ENCODE data around the gene HINT3. TPM values are rescaled to one million over a fixed set of nuclear protein-coding genes. Genes with fewer than 3 reads are reported as not detected.

Gene HINT3
- total RNA-seq, 1 donor from 2014 or later, result 12.3 TPM

DNA sequence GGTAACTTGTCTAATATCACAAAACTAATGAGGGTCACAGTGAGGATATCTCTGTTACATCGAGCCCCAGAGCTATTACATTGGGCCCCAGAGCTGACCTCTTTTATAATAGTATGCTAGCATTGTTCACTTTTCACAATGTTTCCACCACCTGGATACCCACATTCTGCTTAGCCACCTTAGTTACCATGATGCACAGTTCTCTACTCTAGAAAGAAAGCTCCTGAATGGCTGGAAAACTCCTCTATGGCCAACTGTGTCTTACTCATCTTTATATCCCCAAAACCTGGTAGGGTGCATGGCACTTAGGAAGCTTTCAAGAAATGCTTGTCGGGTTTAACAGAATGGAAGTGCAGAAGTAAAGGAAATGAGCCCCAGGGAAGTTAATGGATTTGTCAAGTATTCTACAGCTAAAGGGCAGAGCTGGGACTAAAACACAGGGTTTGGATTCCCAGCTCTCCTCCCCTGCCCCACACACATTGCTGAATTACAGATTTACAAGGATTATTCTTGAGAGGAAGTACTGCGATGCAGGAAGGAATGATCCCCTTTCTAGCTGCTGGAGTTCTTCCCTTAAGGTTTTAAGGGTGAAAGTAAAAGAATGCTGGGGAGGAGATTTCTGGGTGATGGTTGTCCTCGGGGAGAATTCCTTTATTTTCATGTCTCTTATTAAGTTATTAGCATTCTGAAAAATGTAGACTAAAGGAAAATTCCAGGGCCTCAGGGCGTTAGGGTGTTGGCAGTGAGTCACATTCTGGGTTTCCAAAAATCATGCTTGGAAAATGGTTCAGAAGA, 16.1 kb upstream of the HINT3 start:
- Mint-ChIP-seq H3K36me3 (ENCODE audit: low read depth, unreplicated experiment) (no peaks in the 10 kb centered on the region), H3K27ac (ENCODE audit: unreplicated experiment) (no peak overlapping the region), H3K4me3 (ENCODE audit: unreplicated experiment) (no peak overlapping the region), H3K4me1 (ENCODE audit: unreplicated experiment) (peaks cover 43% of the 10 kb centered on the region), H3K27me3 (ENCODE audit: unreplicated experiment) (no peaks in the 10 kb centered on the region), H3K9me3 (ENCODE audit: unreplicated experiment) (no peaks in the 10 kb centered on the region)
- no peak for DNase-seq (ENCODE audit: low spot score)
- no peak for TF ChIP-seq CTCF (IDR thresholded peaks at IDR 0.05; ENCODE audit: unreplicated experiment)

DNA sequence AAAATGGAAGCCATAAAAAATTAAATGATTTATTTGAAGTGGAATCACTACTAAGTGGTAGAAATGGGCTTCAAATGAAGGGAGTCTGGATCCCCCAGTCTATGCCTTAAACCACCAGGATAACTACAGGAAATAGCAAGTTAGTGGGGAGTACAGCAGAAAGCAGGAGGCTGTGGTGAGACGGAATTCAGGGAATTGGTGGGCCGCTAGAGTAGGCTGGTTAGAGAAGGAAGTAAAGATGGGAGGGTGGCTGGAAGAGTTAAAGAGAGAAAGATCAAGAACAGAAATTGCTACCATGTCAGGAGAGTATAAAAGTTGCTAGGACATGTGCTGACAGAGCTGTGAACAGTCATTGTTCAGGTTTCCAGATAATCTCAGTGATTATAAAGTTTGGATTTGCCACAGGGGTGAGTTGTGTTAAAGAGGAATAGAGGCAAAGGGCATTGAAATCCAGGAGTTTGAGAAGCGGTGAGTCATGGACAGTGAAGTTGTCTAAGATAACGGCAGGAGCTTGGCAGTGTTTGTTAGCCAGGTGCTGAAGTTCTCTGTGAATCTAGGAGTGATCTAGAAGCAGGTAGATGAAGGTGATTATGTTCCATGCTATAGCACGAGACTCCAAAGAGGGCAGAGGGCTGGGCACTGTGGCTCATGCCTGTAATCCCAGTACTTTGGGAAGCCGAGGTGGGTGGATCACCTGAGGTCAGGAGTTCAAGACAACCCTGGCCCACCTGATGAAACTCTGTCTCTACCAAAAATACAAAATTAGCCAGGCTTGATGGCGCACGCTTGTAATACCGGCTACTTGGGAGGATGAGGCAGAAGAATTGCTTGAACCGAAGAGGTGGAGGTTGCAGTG, 13.7 kb upstream of the HINT3 start:
- DNase-seq (ENCODE audit: low spot score), result no peak
- no peak overlapping the region for H3K4me3 Mint-ChIP-seq (ENCODE audit: unreplicated experiment)
- H3K9me3 Mint-ChIP-seq (ENCODE audit: unreplicated experiment), result no peaks in the 10 kb centered on the region
- no peaks in the 10 kb centered on the region for H3K36me3 Mint-ChIP-seq (ENCODE audit: low read depth, unreplicated experiment)
- peaks cover 52% of the 10 kb centered on the region for H3K4me1 Mint-ChIP-seq (ENCODE audit: unreplicated experiment)
- no peaks in the 10 kb centered on the region for H3K27me3 Mint-ChIP-seq (ENCODE audit: unreplicated experiment)
- no peak for TF ChIP-seq CTCF (IDR thresholded peaks at IDR 0.05; ENCODE audit: unreplicated experiment)
- H3K27ac Mint-ChIP-seq (ENCODE audit: unreplicated experiment), result peak overlapping the region; percentile 20

DNA sequence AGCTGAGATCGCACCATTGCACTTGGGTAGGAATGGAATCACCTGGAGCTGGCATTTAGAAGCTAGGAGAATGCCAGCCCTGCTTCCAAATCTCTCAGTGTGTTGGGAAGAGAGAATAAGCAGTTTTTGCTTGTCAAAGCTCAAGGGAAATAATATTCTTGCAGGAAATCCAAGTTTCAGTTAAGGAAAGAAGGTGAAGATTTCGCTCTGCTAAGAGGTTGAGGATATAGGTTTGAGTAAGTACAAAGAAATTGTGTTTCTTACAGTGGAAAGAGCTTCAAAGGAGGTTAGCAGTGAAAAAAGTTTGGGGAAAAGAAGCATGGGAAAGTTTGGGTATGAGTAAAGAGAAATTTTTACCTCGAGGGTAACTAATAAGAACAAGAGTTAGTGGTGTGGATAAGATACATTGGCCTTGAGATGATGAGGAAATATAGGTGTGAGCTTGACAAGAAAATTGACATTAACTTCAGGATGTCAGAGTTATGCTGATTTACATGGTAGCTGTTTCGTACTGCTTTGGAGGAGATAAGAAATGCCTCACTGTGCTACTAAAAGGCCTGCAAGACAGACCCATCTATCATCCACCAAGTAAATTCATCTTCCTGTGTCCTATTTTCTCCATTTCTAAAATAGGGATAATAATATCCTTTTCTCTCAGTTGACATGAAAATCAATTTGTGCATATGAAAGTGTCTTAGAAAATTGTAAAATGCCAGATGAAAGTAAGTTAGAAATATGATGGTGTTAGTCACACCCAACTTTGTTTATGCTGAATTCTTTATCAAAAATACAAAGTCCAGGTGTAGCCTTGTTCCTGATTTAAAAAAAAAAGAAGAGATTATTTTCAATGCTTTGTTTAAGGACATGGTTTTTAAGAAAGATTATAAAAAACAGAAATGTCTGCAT, 12.8 kb upstream of the HINT3 start:
- Mint-ChIP-seq H3K4me1 (ENCODE audit: unreplicated experiment) (peaks cover 52% of the 10 kb centered on the region), H3K4me3 (ENCODE audit: unreplicated experiment) (no peak overlapping the region), H3K9me3 (ENCODE audit: unreplicated experiment) (no peaks in the 10 kb centered on the region), H3K27ac (ENCODE audit: unreplicated experiment) (no peak overlapping the region), H3K27me3 (ENCODE audit: unreplicated experiment) (no peaks in the 10 kb centered on the region), H3K36me3 (ENCODE audit: low read depth, unreplicated experiment) (no peaks in the 10 kb centered on the region)
- no peak for DNase-seq (ENCODE audit: low spot score)
- no peak for TF ChIP-seq CTCF (IDR thresholded peaks at IDR 0.05; ENCODE audit: unreplicated experiment)

- DNase-seq (ENCODE audit: low spot score), result no peak
These were observed 12.1 kb upstream of the HINT3 start for GRCh38 chr6:125944434-125944816.

More at GRCh38 chr6:125944434-125944816, 12.1 kb upstream of the HINT3 start:
- Mint-ChIP-seq H3K4me1 (ENCODE audit: unreplicated experiment) (peaks cover 47% of the 10 kb centered on the region), H3K4me3 (ENCODE audit: unreplicated experiment) (no peak overlapping the region), H3K27me3 (ENCODE audit: unreplicated experiment) (no peaks in the 10 kb centered on the region), H3K9me3 (ENCODE audit: unreplicated experiment) (no peaks in the 10 kb centered on the region), H3K27ac (ENCODE audit: unreplicated experiment) (peak overlapping the region; percentile 38), H3K36me3 (ENCODE audit: low read depth, unreplicated experiment) (no peaks in the 10 kb centered on the region)
- TF ChIP-seq CTCF (IDR thresholded peaks at IDR 0.05; ENCODE audit: unreplicated experiment), result no peak
